HT1080 (cell line): ENCODE results near the gene SLC2A6. TPM values are rescaled to one million over a fixed set of nuclear protein-coding genes. Genes with fewer than 3 reads are reported as not detected.

Experiments used
- DNase-seq: peaks from one replicate; pipeline ENCODE4 v3.0.0-alpha.2; 2015; ENCODE audit warnings: low read depth
- total RNA-seq: library from RNA; depleted of rRNA; stranded (reverse); fragments of >200 nt; shearing (Covaris generic); gene quantifications from 2 replicates; pipeline ENCODE4 v1.2.3, GENCODE V29; 2014

SLC2A6 gene
- total RNA-seq, 1 experiment from 2014 or later, result 2.3 TPM

- no peak for DNase-seq
Observed at GRCh38 chr9:133515615-133516255, 36.8 kb upstream of the SLC2A6 start.

GRCh38 chr9:133515240-133515610 is 36.3 kb upstream of the SLC2A6 start:
- no peak for DNase-seq

GRCh38 chr9:133514460-133515239 is 35.8 kb upstream of the SLC2A6 start:
- DNase-seq, result no peak

DNA sequence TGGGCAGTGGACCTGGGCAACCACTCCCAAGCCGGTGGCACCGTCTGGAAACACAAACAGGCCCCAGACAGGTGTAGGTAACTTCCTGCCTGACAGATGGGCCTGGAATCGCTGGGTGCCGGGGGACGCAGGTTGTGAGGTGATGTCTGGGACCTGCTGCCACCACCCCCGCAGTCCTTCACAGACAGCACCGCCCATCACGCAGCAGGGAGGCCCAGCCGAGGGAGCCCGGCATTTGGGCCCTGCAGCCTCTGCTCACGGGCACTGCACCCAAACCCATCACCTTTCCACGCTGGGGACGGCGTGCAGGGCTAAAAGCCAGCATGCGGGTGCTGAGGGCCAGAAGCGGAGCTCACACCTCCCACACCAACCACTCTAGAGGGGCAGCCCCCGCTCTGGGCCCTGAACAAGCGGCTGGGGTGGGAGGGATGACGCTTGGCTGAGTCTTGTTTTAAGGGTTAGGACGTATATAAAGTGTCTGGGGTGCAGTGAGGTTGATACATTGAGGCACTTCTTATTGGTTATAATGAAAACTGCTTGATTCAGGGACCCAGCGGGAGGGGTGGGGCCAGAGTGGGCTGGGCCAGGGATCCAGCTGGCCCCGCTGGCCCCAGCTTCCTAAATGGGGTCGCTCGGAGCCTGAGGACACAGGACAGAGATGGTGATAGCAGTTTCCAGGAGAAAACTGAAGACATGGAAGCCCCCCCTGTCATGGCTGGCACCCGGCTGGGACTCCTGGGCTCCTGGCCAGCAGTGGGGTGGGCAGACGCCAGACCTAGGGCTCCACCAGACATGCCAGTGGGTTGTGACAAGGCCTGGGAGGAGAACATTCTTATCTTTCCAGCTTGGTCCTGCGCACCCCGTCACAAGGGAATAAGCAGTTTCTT is 34.6 kb upstream of the SLC2A6 start:
- DNase-seq, result no peak

GRCh38 chr9:133512253-133513213 is 33.6 kb upstream of the SLC2A6 start:
- no peak for DNase-seq

- no peak for DNase-seq
Observed at GRCh38 chr9:133511607-133512006, 32.7 kb upstream of the SLC2A6 start.

- DNase-seq, result no peak
Observed at GRCh38 chr9:133510926-133511505, 32.1 kb upstream of the SLC2A6 start.

GRCh38 chr9:133509179-133510083 is 30.5 kb upstream of the SLC2A6 start:
- no peak for DNase-seq

GRCh38 chr9:133508046-133508445 is 29.1 kb upstream of the SLC2A6 start:
- no peak for DNase-seq

- no peak for DNase-seq
Observed at GRCh38 chr9:133507246-133507965, 28.5 kb upstream of the SLC2A6 start.

DNA sequence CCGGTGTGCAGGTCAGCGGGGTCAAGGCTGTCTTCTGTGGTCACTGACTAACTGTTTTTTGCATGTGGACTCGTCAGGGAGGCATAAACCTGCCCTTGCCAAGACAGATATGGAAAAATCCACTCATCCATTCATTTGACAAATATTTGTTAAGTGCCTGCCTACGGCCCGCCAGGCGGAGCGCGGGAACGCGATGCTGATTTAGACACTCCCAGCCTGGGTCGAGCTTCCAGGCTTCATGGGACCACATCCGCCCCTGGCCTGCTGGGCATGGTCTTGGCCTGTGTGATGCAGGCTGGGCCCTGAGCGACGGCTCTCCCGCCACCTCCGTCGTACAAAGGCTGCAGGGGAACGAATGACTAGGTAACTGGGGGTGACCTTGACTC is 27.7 kb upstream of the SLC2A6 start:
- DNase-seq, result peak; percentile 67

DNA sequence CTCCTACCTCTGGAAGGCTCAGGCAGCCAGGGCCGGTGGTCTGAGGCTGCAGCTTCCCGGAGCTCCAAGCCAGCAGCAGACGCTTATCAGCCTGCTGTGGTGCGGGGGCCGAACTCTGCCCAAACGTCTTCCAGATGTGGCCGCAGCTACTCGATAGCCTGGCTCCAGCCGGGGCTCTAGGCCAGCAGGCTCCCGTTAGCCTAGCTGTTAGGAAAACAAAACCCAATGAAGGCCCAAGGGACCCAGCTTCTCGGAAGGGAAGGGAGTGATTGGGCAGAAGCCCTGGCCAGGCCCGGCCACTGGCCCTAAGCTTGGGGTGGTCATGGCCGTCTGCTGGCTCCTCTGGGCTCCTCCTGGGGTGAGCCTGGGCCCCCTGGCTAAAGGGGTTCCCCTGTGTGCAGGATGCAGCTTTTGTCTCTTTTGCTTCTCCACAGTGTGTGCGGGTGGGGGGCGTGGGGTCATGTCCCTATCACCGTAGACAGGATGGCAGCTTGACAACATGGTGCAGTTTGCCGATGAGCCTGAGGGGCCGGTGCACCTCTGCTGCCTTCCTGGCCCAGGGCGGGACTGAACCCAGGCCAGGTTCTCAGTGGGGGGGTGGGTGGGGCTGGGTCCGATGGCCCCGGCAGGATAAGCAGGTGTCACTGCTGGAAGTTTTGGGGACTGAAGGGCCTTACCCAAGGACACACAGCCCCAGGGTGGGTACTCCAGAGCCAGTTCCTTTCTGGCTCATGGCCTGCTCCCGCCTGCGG is 27.2 kb upstream of the SLC2A6 start:
- no peak for DNase-seq

DNA sequence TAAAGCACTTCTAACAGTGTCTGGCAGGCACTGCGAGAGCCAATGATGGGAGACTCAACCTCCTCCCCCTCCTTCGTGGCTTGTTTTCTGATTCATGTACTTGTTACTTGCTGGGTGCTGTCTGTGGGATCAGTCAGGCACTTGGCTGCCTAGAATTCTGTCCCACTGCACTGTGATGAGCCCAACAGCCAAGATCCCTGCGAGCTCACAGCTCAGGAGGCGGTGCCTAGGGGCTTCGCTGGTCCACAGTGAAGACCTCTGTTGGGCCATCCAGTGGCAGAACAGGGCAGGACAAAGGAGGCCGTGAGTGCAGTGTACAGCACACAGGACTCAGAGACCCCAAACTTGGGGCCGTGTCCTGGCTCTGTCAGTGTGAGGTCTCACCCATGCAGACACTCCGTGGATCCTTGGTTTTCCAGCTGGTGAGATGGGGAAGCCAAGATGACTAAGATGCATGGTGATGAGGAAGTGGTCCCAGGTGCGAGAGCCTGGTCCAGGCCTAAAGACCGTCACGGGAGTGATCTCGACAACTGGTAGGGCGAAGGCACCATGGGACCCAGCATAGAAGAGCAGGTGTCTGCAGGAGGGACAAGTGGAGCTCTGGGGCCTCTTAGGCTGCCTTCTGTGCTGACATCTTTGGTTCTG is 26.4 kb upstream of the SLC2A6 start:
- no peak for DNase-seq

GRCh38 chr9:133502112-133502511 is 23.2 kb upstream of the SLC2A6 start:
- no peak for DNase-seq

DNA sequence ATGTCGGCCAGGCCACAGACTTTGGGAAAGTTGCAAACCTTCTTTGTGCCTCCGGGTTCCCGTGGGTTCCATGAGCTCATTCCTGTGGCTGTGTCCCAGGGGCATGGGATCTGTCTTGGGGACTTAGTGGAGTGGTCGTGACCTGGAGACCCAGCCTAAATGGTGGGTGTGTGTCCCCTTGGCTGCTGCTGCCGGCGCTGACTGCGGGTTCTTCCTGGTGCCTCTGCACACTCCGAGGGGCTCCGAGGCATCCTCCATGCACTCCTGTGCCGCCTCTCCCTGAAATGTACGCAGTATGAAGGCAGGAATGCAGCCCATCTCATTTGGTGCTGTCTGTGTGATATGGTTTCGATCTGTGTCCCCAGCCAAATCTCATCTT is 21.0 kb upstream of the SLC2A6 start:
- no peak for DNase-seq

DNA sequence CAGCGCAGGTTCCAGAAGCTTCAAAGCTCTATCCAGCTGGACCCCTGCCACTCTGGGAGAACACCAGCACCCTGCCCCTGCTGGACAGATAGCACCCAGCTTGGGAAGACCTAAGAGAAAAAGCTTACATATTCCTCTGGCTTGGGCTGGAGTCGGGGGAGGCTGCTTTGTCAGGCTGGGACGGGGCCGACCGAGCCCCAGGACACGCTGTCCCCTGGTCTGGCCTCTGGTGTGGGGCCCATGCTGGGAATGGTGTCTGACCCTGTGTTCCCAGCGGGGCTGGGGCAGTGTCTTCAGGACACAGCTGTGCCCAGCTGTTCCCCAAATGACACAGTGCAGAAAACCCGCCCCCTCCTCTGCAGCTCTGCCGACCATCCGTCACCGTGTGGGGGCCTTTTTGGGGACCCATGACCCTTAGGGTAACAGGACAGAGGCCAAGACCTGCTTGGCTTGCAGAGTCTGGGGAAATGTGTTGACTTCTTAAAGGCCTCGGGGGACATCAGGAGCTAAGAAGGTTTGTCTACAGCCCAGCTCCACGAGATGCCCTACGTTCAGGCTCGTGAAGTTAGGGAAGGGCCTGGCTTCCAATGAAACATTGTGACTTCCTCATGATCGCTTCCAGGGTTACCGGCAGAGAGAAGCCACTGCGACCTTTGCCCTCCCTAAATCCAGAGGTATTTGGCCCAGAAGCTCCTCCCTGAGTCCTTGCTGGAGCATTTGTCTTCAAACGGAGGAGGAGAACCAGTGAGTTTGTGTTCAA is 20.4 kb upstream of the SLC2A6 start:
- no peak for DNase-seq
